ENCODE measurements around the gene NOL4L. TPM values are rescaled to one million over a fixed set of nuclear protein-coding genes. Genes with fewer than 3 reads are reported as not detected.

NOL4L gene
- total and polyA plus RNA-seq, 4 donors, result 7.9 to 20.6 (median 12.2) TPM

GRCh38 chr20:32577657-32578056, 7.5 kb downstream of the NOL4L start:
- H3K27me3 ChIP-seq (ENCODE audit: control insufficient read depth in 3 of 3, insufficient read depth in 3 of 3, low read length in 2 of 3), result no peaks in the 10 kb centered on the region
- DNase-seq, result no peak
- H3K27ac ChIP-seq (ENCODE audit: low read depth in 1 of 2, low read length in 1 of 2), result no peak overlapping the region
- WGBS, 2 donors, result 88 to 91% methylated on average over 4 of the region's 4 CpGs
- no peak for TF ChIP-seq CTCF (IDR thresholded peaks at IDR 0.05; ENCODE audit: control extremely low read depth, extremely low read depth)
- no peak for ATAC-seq (ENCODE audit: insufficient read depth, low FRiP score)
- peaks cover 0 to 15% (median 3%) of the 10 kb centered on the region in 5 donors for H3K4me1 ChIP-seq (ENCODE audit: control insufficient read depth in 5 of 5, insufficient read depth in 5 of 5, low read length in 5 of 5)
- H3K9me3 ChIP-seq (ENCODE audit: control insufficient read depth in 4 of 4, insufficient read depth in 3 of 4, low read length in 3 of 4), result no peaks in the 10 kb centered on the region
- H3K4me3 ChIP-seq, result no peak overlapping the region
- H3K9ac ChIP-seq (ENCODE audit: insufficient read depth in 1 of 2, low read length in 2 of 2), result no peak overlapping the region
- H3K36me3 ChIP-seq (ENCODE audit: control insufficient read depth in 4 of 4, insufficient read depth in 4 of 4, low read length in 4 of 4), result no peaks in the 10 kb centered on the region

DNA sequence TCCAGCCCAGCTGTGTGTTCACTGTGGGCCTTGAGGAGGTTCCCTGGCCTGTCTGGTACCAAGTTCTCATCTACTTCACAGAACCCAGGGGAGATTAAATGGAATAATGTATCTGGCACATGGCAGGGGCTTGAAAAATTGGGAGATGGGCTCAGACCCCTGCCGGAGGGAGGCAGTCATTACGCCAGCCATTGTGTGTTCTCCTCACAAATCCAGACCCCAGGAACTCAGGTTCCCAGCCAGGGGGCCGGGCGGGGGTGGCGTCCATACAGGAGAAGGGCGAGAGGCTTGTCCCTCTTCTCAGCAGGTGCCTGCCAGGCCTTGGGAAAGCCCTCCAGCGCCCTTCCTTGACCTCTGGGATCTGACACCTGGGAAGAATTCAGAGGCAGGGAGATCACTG, 8.1 kb downstream of the NOL4L start:
- DNase-seq (no peak), ATAC-seq (ENCODE audit: insufficient read depth, low FRiP score) (no peak)
- H3K4me3 ChIP-seq, result no peak overlapping the region
- WGBS, 2 donors, result 89 to 96% methylated on average over 7 of the region's 7 CpGs
- no peaks in the 10 kb centered on the region for H3K9me3 ChIP-seq (ENCODE audit: control insufficient read depth in 4 of 4, insufficient read depth in 3 of 4, low read length in 3 of 4)
- no peak overlapping the region for H3K27ac ChIP-seq (ENCODE audit: low read depth in 1 of 2, low read length in 1 of 2)
- TF ChIP-seq CTCF (IDR thresholded peaks at IDR 0.05; ENCODE audit: control extremely low read depth, extremely low read depth), result no peak
- peaks cover 0 to 14% (median 3%) of the 10 kb centered on the region in 5 donors for H3K4me1 ChIP-seq (ENCODE audit: control insufficient read depth in 5 of 5, insufficient read depth in 5 of 5, low read length in 5 of 5)
- no peaks in the 10 kb centered on the region for H3K36me3 ChIP-seq (ENCODE audit: control insufficient read depth in 4 of 4, insufficient read depth in 4 of 4, low read length in 4 of 4)
- no peak overlapping the region for H3K9ac ChIP-seq (ENCODE audit: insufficient read depth in 1 of 2, low read length in 2 of 2)
- no peaks in the 10 kb centered on the region for H3K27me3 ChIP-seq (ENCODE audit: control insufficient read depth in 3 of 3, insufficient read depth in 3 of 3, low read length in 2 of 3)

DNA sequence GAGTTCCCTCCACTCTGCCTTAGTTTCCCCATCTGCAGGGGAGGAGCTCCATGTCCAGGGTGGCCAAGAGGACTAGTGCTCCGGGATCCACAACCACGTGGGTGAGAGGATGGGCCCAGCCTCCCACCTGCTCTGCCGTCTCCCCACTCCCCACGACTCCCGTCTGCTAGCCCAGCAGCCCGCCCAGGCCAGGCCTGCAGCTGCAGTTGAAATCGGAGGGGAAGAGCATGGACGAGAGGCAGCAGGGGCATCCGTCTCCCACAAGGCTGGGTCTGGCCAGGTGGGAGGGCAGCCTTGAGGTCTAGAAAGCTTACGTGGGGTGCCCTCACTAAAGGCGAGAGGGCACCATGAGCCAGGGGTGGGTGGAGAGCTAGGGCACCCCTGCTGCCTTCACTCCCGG, 8.6 kb downstream of the NOL4L start:
- Histone ChIP-seq H3K4me3 (no peak overlapping the region), H3K27ac (ENCODE audit: low read depth in 1 of 2, low read length in 1 of 2) (no peak overlapping the region), H3K9me3 (ENCODE audit: control insufficient read depth in 4 of 4, insufficient read depth in 3 of 4, low read length in 3 of 4) (no peaks in the 10 kb centered on the region), H3K9ac (ENCODE audit: insufficient read depth in 1 of 2, low read length in 2 of 2) (no peak overlapping the region), H3K4me1 (ENCODE audit: control insufficient read depth in 5 of 5, insufficient read depth in 5 of 5, low read length in 5 of 5) (peaks cover 0 to 12% (median 3%) of the 10 kb centered on the region in 5 donors), H3K27me3 (ENCODE audit: control insufficient read depth in 3 of 3, insufficient read depth in 3 of 3, low read length in 2 of 3) (no peaks in the 10 kb centered on the region), H3K36me3 (ENCODE audit: control insufficient read depth in 4 of 4, insufficient read depth in 4 of 4, low read length in 4 of 4) (no peaks in the 10 kb centered on the region)
- no peak for TF ChIP-seq CTCF (IDR thresholded peaks at IDR 0.05; ENCODE audit: control extremely low read depth, extremely low read depth)
- no peak for ATAC-seq (ENCODE audit: insufficient read depth, low FRiP score)
- 91 to 94% methylated on average over 12 of the region's 12 CpGs for WGBS, 2 donors
- DNase-seq, result no peak

- TF ChIP-seq CTCF (IDR thresholded peaks at IDR 0.05; ENCODE audit: control extremely low read depth, extremely low read depth), result no peak
- no peak for ATAC-seq (ENCODE audit: insufficient read depth, low FRiP score)
- Histone ChIP-seq H3K4me3 (no peak overlapping the region), H3K27me3 (ENCODE audit: control insufficient read depth in 3 of 3, insufficient read depth in 3 of 3, low read length in 2 of 3) (no peaks in the 10 kb centered on the region), H3K36me3 (ENCODE audit: control insufficient read depth in 4 of 4, insufficient read depth in 4 of 4, low read length in 4 of 4) (no peaks in the 10 kb centered on the region), H3K4me1 (ENCODE audit: control insufficient read depth in 5 of 5, insufficient read depth in 5 of 5, low read length in 5 of 5) (peaks cover 0 to 4% (median 0%) of the 10 kb centered on the region in 5 donors), H3K9ac (ENCODE audit: insufficient read depth in 1 of 2, low read length in 2 of 2) (no peak overlapping the region), H3K27ac (ENCODE audit: low read depth in 1 of 2, low read length in 1 of 2) (no peak overlapping the region), H3K9me3 (ENCODE audit: control insufficient read depth in 4 of 4, insufficient read depth in 3 of 4, low read length in 3 of 4) (no peaks in the 10 kb centered on the region)
- DNase-seq, result no peak
- WGBS, 2 donors, result 92 to 94% methylated on average over 5 of the region's 5 CpGs
Measured at GRCh38 chr20:32575805-32576204, 9.3 kb downstream of the NOL4L start.

Data from lung (tissue), 12 donors.